HEK293 (cell line): ENCODE measurements around the gene WDR1.

Experiments used
- BCL11A ChIP-seq: fragments of 450-650 bp; formaldehyde crosslinking; IDR thresholded peaks from 2 replicates; pipeline ENCODE4 v1.5.1; 2016; ENCODE audit warnings: low read depth, missing biosample characterization, missing genetic modification characterization
- ZFP3 ChIP-seq: fragments of 450-650 bp; formaldehyde crosslinking; IDR thresholded peaks from 2 replicates; pipeline ENCODE4 v1.5.1; 2016; ENCODE audit warnings: low read depth, missing biosample characterization, missing genetic modification characterization
- ZFP37 ChIP-seq: fragments of 450-650 bp; formaldehyde crosslinking; IDR thresholded peaks from 2 replicates; pipeline ENCODE4 v1.5.1; 2016; ENCODE audit warnings: missing biosample characterization, missing genetic modification characterization
- ZNF221 ChIP-seq: fragments of 450-650 bp; formaldehyde crosslinking; IDR thresholded peaks from 2 replicates; pipeline ENCODE4 v1.5.1; 2017; ENCODE audit warnings: missing biosample characterization, missing genetic modification characterization, borderline replicate concordance
- ZNF501 ChIP-seq: fragments of 450-650 bp; formaldehyde crosslinking; IDR thresholded peaks from 2 replicates; pipeline ENCODE4 v1.5.1; 2016; ENCODE audit warnings: missing biosample characterization, missing genetic modification characterization
- TF ChIP-seq, protein P1 (sequence below): fragments of 450-650 bp; formaldehyde crosslinking; IDR thresholded peaks from 2 replicates; pipeline ENCODE4 v1.5.1; 2016; ENCODE audit warnings: missing biosample characterization, missing genetic modification characterization
- TF ChIP-seq, protein P2 (sequence below): fragments of 450-650 bp; formaldehyde crosslinking; IDR thresholded peaks from 2 replicates; pipeline ENCODE4 v1.5.1; 2016; ENCODE audit warnings: missing biosample characterization, missing genetic modification characterization

DNA sequence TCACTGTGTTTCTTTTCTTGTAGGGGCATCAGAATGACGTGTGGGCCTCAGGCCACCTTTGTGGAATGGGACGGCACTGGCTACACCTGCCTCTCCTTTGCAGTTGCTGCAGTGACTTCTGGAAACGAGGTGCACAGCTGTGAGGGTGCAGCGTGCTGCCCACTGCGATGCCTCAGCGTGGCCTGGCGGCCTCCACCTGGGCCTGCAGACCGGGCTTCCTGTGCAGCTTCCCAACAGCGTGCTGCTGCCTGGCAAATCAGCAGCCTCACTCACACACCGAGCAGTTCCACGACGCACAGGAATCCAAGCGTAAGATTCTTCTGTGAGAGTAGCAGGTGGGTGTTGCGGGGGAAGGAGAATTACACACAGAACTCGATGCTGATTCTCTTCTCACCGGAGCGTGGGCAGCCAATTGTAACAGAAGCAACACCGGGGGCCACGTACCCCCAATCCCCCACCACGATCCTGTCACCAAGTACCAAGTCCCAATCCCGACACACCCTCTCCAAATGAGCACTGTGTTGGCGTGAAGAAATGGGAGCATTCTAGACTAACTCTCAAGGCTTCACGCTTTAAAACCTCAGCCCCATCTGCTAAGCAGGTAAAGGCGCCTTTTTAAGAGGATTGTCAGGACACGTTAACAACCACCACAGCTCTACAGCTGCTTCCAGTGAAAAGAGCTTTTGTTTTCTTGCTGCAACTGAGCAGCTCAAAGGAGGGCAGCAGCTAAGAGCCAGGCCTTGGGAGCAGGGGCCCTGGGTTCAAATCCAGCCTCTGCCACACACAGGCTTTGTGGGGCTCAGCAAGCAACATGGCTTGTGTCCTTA, 16.9 kb downstream of the WDR1 start:
- TF ChIP-seq ZNF501 (tag by site-specific recombination) (no peak), ZNF221 (tag by site-specific recombination) (no peak), ZFP3 (tag by site-specific recombination) (no peak), ZFP37 (tag by site-specific recombination) (no peak), BCL11A (no peak)
- TF ChIP-seq, protein P1, sequence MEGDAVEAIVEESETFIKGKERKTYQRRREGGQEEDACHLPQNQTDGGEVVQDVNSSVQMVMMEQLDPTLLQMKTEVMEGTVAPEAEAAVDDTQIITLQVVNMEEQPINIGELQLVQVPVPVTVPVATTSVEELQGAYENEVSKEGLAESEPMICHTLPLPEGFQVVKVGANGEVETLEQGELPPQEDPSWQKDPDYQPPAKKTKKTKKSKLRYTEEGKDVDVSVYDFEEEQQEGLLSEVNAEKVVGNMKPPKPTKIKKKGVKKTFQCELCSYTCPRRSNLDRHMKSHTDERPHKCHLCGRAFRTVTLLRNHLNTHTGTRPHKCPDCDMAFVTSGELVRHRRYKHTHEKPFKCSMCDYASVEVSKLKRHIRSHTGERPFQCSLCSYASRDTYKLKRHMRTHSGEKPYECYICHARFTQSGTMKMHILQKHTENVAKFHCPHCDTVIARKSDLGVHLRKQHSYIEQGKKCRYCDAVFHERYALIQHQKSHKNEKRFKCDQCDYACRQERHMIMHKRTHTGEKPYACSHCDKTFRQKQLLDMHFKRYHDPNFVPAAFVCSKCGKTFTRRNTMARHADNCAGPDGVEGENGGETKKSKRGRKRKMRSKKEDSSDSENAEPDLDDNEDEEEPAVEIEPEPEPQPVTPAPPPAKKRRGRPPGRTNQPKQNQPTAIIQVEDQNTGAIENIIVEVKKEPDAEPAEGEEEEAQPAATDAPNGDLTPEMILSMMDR (tag by site-specific recombination) = no peak
- TF ChIP-seq, protein P2, sequence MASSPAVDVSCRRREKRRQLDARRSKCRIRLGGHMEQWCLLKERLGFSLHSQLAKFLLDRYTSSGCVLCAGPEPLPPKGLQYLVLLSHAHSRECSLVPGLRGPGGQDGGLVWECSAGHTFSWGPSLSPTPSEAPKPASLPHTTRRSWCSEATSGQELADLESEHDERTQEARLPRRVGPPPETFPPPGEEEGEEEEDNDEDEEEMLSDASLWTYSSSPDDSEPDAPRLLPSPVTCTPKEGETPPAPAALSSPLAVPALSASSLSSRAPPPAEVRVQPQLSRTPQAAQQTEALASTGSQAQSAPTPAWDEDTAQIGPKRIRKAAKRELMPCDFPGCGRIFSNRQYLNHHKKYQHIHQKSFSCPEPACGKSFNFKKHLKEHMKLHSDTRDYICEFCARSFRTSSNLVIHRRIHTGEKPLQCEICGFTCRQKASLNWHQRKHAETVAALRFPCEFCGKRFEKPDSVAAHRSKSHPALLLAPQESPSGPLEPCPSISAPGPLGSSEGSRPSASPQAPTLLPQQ (tag by site-specific recombination) = no peak
